Cardiac atrium fibroblast (primary cell): ENCODE data around the gene GRAP2. TPM values are rescaled to one million over a fixed set of nuclear protein-coding genes. Genes with fewer than 3 reads are reported as not detected.

Experiments used
- total RNA-seq: library from RNA; depleted of rRNA; stranded (reverse); fragments of >200 nt; gene quantifications from 2 replicates; pipeline ENCODE4 v1.2.3, GENCODE V29; 2015

Gene GRAP2
- total RNA-seq, result not detected in 2 replicates

DNA sequence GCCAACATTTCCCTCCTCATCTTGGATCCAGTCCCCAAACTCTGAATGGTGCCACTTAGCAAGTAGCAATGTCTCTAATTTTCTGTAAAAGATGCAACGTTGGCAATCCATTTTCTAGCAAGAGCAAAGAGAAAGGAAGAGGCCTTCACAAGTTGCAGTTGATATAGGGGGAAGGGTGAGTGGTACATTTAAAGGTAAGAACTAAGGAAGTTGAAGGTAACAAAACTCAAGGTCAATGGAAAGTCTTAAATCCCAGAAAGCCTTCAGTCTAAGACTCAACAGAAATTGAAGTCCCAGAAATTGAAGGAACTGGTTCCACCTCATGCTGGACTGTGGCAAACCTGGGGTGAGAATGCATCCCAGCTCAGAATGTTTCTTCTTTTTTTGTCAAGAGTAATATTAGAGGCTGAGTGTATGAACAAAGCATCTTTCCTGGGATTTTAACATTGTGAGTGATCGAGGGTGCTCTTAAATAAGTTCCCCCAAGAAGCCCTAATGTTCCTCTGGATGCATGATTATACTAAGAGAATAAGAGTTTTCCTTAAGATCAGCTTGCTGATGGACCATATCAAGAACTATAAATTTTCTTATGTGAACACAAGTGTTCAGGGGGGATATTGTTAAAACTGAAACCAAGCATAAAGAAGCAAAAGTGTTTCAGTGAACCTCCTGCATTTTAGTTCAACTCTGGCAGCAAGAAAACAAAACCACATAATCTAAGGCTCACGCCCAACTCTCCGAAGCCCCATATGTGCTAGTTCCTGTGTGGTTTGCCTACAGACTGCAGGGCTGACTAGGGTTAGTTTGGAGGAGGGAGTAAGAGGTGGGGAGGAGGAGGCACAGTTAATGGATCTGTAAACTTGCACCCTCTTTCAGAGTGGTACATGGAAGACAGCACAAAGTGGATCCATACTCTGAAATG lies at the start of gene GRAP2:
GRAP2 (plus strand) TSS at position 779 of the 922 bp plus-strand sequence. CDS start 46,023 bp downstream, outside the sequence.

GRCh38 chr22:39893526-39893925 lies 7.4 kb upstream of the GRAP2 start, which contains the start of gene ENTHD1:
TSS of gene ENTHD1 (minus strand) at chr22:39893760. CDS start at chr22:39887748, 6,012 bp downstream.

GRCh38 chr22:39959640-39960447 lies 59.0 kb downstream of the GRAP2 start, which contains the start of gene TMA7B:
TSS of gene TMA7B (plus strand) at chr22:39960397. CDS start at chr22:39964375, 3,978 bp downstream.

GRCh38 chr22:39994566-39995392 lies 93.9 kb downstream of the GRAP2 start, which contains the start of gene FAM83F:
TSS of gene FAM83F (plus strand) at chr22:39994954. CDS start at chr22:39995043, 89 bp downstream.

Other genes with a start within 250 kb of the GRAP2 start
- not detected in 2 replicates for gene ENTHD1, start 7.3 kb upstream of the GRAP2 start, total RNA-seq
- gene TMA7B, start 59.3 kb downstream of the GRAP2 start, total RNA-seq, result not detected in 2 replicates
- 0.18 TPM in 1 of 2 replicates, not detected in the other for gene FAM83F, start 93.9 kb downstream of the GRAP2 start, total RNA-seq